Measurements from ENCODE around the gene DHX29.

DHX29 gene

DNA sequence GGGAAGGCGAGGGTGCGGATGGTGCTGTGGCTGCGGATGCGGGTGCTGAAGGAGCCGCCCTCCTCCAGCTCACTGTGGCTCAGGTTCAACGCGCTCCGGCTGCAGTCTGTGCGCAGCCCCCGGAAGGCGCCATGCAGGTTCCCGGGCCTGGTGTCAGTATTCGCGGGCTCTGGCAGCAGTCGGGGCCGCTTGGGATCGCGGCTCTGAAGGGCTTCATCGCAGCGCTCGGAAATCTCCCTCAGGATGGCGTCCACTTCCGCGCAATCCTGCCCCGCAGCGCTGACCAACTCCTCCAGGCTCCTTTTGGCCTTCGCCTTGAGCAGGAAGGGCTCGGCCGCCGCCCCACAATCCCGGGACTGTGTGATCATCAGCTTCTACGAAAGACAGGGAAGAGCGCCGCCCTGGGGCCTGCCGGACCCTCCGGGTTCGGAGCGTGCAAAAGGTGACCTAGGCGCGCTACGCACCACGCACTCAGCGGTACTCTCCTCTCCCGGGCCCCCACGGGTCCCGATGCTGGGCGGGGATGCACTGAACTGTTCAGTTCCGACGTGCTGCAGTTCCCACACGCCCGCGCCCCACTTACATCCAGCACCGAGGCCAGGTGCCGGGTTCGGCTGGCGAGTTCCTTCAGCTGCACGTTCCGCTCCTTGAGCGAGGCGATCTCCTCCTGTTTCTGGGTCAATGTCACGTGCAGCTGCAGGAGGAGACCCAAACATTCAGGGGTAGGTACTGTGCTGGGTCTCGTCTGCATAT, 86.9 kb downstream of the DHX29 start:
- no peak for TF ChIP-seq GATA3 (IDR thresholded peaks at IDR 0.05; ENCODE audit: low read depth, low read length)
- TF ChIP-seq GATA2 (IDR thresholded peaks at IDR 0.05; ENCODE audit: low read depth, low read length): no peak

DNA sequence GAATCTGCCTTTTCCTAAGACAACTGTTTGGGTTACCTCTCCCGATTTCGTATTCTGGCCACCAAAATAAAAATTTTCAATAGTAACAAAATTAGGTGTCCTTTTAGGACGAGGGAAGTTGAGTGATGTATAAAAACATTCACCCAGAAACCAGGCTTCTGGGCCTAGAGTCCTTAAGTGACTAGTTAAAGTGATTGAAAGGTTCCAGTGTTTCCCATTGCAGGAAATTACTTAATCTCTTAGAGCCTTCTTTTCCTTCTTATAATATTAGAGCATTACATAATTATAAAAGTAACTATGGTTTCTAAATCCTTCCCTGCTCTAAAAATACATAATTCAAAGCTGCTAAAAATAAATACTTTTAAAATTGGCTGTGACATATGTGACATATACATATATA, 87.7 kb downstream of the DHX29 start:
- TF ChIP-seq GATA2 (IDR thresholded peaks at IDR 0.05; ENCODE audit: low read depth, low read length) (no peak), GATA3 (IDR thresholded peaks at IDR 0.05; ENCODE audit: low read depth, low read length) (no peak)

DNA sequence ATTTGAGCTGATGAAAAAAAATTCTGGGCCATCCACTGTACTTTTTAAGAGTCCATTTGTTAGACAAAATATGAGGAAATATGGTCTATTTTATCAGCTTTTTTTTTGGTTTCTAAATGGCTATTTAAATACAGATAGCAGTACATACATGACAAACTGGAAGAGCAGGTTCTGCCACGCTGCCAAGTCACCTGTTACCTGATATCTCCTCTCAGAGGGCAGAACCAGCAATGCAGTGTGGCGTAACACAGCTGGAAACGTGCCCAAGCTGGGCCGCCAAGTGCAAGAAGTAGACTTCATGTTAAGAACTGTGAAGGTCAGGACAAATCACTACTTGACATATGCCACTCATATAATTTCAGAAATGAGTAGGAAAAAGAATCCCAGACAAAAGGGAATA, 88.5 kb downstream of the DHX29 start:
- TF ChIP-seq GATA3 (IDR thresholded peaks at IDR 0.05; ENCODE audit: low read depth, low read length) (no peak), GATA2 (IDR thresholded peaks at IDR 0.05; ENCODE audit: low read depth, low read length) (no peak)

DNA sequence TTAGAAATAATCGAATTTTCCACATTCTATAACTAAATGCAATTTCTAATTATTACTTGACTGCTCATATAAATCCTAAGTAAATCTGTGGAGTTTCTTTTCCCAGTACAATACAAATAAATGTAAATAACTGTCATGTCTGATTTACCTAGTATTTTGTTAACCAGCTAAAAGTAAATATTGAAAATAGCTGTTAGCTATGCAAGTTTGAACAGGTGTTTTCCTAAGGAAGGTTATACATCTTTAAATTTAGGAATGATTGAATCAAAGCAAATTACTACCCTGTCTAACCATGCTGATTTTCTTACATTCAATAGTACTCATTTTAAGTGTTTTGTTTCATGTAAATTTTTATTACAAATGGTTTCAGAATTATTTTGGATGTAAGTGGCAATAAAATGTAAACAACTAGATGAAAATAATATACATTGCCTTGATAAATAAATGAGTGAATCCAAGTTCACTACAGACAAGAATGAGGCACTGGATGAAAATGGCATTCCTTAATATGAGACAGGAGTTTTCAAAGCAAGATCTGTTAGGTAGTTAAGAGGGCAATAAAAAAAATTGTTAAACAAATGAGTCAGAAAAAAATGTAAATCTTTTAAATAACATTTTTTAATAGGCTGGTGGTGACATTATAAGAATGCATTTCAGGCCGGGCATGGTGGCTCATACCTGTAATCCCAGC, 96.2 kb downstream of the DHX29 start:
- TF ChIP-seq GATA2 (IDR thresholded peaks at IDR 0.05; ENCODE audit: low read depth, low read length) (no peak), GATA3 (IDR thresholded peaks at IDR 0.05; ENCODE audit: low read depth, low read length) (no peak)

Data from SH-SY5Y (cell line).